IMR-90 (cell line): Measurements from ENCODE around the gene ZBTB40. TPM values are rescaled to one million over a fixed set of nuclear protein-coding genes. Genes with fewer than 3 reads are reported as not detected.

Experiments
- ATAC-seq: fragments of 200-7000 bp; cut with Tn5 transposase; 2 replicates; pipeline ENCODE4 v1.9.1; 2020; ENCODE audit warnings: low read depth, mild to moderate bottlenecking, moderate library complexity
- BruUV-seq: library from RNA; stranded (reverse); fragments of 400-500 nt; replicated peaks from 2 replicates; lab custom pipeline; 2021; lab: Mats Ljungman, UMichigan
- CTCF ChIA-PET: fragments of 300-600 bp; formaldehyde crosslinking; extraction: SDS; loops from one replicate; lab custom pipeline; 2021; ENCODE audit warnings: antibody characterized with exemption; lab: Yijun Ruan, JAX
- POLR2A ChIA-PET: fragments of 300-600 bp; sonication (Branson Sonifier 250); formaldehyde crosslinking; loops from one replicate; lab custom pipeline; 2022; ENCODE audit warnings: antibody characterized with exemption; ENCODE audit not compliant: unreplicated experiment; lab: Charles Lee
- DNase-seq: peaks from one replicate; pipeline ENCODE4 v3.0.0; 2013
- H2AFZ ChIP-seq: replicated peaks from 2 replicates; pipeline ENCODE3; 2013; ENCODE audit warnings: low read length, mild to moderate bottlenecking; ENCODE audit not compliant: poor library complexity
- H2AK5ac ChIP-seq: 2 replicates; pipeline ENCODE4 v1.6.1; 2013; ENCODE audit warnings: low read depth, low read length, inconsistent platforms
- H2AK9ac ChIP-seq: replicated peaks from 2 replicates; pipeline ENCODE3; 2013; ENCODE audit warnings: mild to moderate bottlenecking, low read depth, low read length, moderate library complexity; ENCODE audit not compliant: poor library complexity
- H2BK120ac ChIP-seq: 2 replicates; pipeline ENCODE4 v1.6.1; 2013; ENCODE audit warnings: low read depth, low read length, inconsistent platforms
- H2BK15ac ChIP-seq: 3 replicates; pipeline ENCODE4 v1.6.1; 2013; ENCODE audit warnings: low read depth, low read length, inconsistent platforms
- H2BK20ac ChIP-seq: 2 replicates; pipeline ENCODE4 v1.6.1; 2013; ENCODE audit warnings: low read depth, mild to moderate bottlenecking, inconsistent platforms, low read length, moderate library complexity
- H2BK5ac ChIP-seq: 2 replicates; pipeline ENCODE4 v1.6.1; 2013; ENCODE audit warnings: mild to moderate bottlenecking, low read depth, low read length, inconsistent platforms; ENCODE audit not compliant: poor library complexity, severe bottlenecking
- H3K14ac ChIP-seq: replicated peaks from 2 replicates; pipeline ENCODE4 v1.6.1; 2013; ENCODE audit warnings: low read depth, low read length, inconsistent platforms
- H3K18ac ChIP-seq: 2 replicates; pipeline ENCODE4 v1.6.1; 2013; ENCODE audit warnings: low read depth, low read length, control low read depth
- H3K23ac ChIP-seq: 2 replicates; pipeline ENCODE4 v1.6.1; 2013; ENCODE audit warnings: low read depth, low read length, inconsistent platforms
- H3K27ac ChIP-seq: 2 replicates; pipeline ENCODE4 v1.5.1; 2013; ENCODE audit warnings: mild to moderate bottlenecking, control low read depth, low read length; ENCODE audit not compliant: insufficient read depth
- H3K27me3 ChIP-seq: 2 replicates; pipeline ENCODE4 v1.6.1; 2013; ENCODE audit warnings: low read length; ENCODE audit not compliant: control insufficient read depth, insufficient read depth
- H3K36me3 ChIP-seq: 2 replicates; pipeline ENCODE4 v1.6.1; 2013; ENCODE audit warnings: low read length, mixed read lengths; ENCODE audit not compliant: control insufficient read depth, insufficient read depth
- H3K4ac ChIP-seq: 2 replicates; pipeline ENCODE4 v1.6.1; 2013; ENCODE audit warnings: low read depth, low read length, inconsistent platforms
- H3K4me1 ChIP-seq: 2 replicates; pipeline ENCODE4 v1.6.1; 2013; ENCODE audit warnings: low read length, mixed read lengths; ENCODE audit not compliant: control insufficient read depth, insufficient read depth
- H3K4me2 ChIP-seq: 2 replicates; pipeline ENCODE4 v1.6.1; 2013; ENCODE audit warnings: low read depth, mild to moderate bottlenecking, control low read depth, low read length, moderate library complexity
- H3K4me3 ChIP-seq: 2 replicates; pipeline ENCODE4 v1.5.1; 2013; ENCODE audit warnings: low read depth, mild to moderate bottlenecking, control low read depth, low read length, moderate library complexity; ENCODE audit not compliant: insufficient read depth
- H3K56ac ChIP-seq: 2 replicates; pipeline ENCODE4 v1.6.1; 2013; ENCODE audit warnings: low read length, inconsistent platforms; ENCODE audit not compliant: insufficient read depth; ENCODE audit errors: extremely low read depth
- H3K79me1 ChIP-seq, 2 experiments: 2 replicates each; pipeline ENCODE4 v1.6.1; 2013; ENCODE audit warnings: low read length in 2 of 2, inconsistent platforms in 1 of 2, low read depth in 1 of 2
- H3K9ac ChIP-seq: 2 replicates; pipeline ENCODE4 v1.6.1; 2013; ENCODE audit warnings: low read depth, low read length, control low read depth
- H3K9me1 ChIP-seq: 2 replicates; pipeline ENCODE4 v1.6.1; 2013; ENCODE audit warnings: low read length, inconsistent platforms; ENCODE audit not compliant: insufficient read depth
- H3K9me3 ChIP-seq: 2 replicates; pipeline ENCODE4 v1.6.1; 2013; ENCODE audit warnings: low read length; ENCODE audit not compliant: control insufficient read depth, insufficient read depth
- H4K20me1 ChIP-seq: 2 replicates; pipeline ENCODE4 v1.6.1; 2013; ENCODE audit warnings: low read length, inconsistent platforms; ENCODE audit not compliant: insufficient read depth
- H4K5ac ChIP-seq: 2 replicates; pipeline ENCODE4 v1.6.1; 2013; ENCODE audit warnings: mild to moderate bottlenecking, low read depth, low read length, control low read depth
- H4K8ac ChIP-seq, 2 experiments: 2 replicates each; pipeline ENCODE4 v1.6.1; 2013; ENCODE audit warnings: low read depth in 2 of 2, low read length in 2 of 2, control low read depth in 1 of 2, inconsistent platforms in 1 of 2
- H4K91ac ChIP-seq: 2 replicates; pipeline ENCODE4 v1.6.1; 2013; ENCODE audit warnings: low read depth, low read length, inconsistent platforms; ENCODE audit not compliant: insufficient read depth
- CEBPB ChIP-seq: IDR thresholded peaks from 2 replicates; pipeline ENCODE4 v1.6.1; 2012; ENCODE audit warnings: low read depth, low read length, improper control_type of control experiment
- CTCF ChIP-seq: conservative IDR thresholded peaks from 2 replicates; pipeline ENCODE4 v1.5.1; 2012; ENCODE audit warnings: mild to moderate bottlenecking, low read depth, low read length, improper control_type of control experiment
- WGBS, 2 experiments: methylation state at CpG; one replicate each; pipeline versions ENCODE4 v1.1.5 to v1.1.7; 2013; ENCODE audit warnings: missing lambda C conversion rate in 2 of 2; ENCODE audit not compliant: insufficient read length in 1 of 2; ENCODE audit errors: extremely low coverage in 2 of 2; 5-methylcytosine and 5-hydroxymethylcytosine counted together
- dilution Hi-C: fragments of 300-500 bp; cut with HindIII; formaldehyde crosslinking; loops from one replicate; pipeline ENCODE4 v1.14.3; 2018; ENCODE audit warnings: low sequenced_read_pairs; ENCODE audit not compliant: unreplicated experiment
- in situ Hi-C: fragments of 300-500 bp; cut with MboI; formaldehyde crosslinking; loops from 3 replicates; pipeline ENCODE4 v1.14.3; 2019; ENCODE audit warnings: low sequenced_read_pairs, inconsistent platforms, mixed read lengths
- intact Hi-C: fragments of 100-400 bp; cut with micrococcal nuclease; formaldehyde crosslinking; loops from 2 replicates; pipeline ENCODE4 v1.10.0; 2022
- polyA plus RNA-seq, 3 experiments: library from polyadenylated mRNA; depleted of rRNA; stranded (reverse); fragments of >200 nt; gene quantifications; 2 replicates each; pipeline ENCODE4 v1.2.3, GENCODE V29; 2012; ENCODE audit warnings: low replicate concordance in 1 of 3
- total RNA-seq: library from RNA; depleted of rRNA; stranded (reverse); fragments of >200 nt; gene quantifications from 2 replicates; pipeline ENCODE4 v1.2.3, GENCODE V29; 2012

ZBTB40 gene
- total and polyA plus RNA-seq, 2 of the 4 experiments (the other 2 are of a cell fraction): 6.0 to 9.7 TPM

GRCh38 chr1:22437573-22437972 lies 14.1 kb upstream of the ZBTB40 start:
- dilution Hi-C loops: no loop called here
- no CpG with 5 or more reads among the region's 13 CpGs for WGBS, 2 experiments
- ChIA-PET CTCF (no interaction called here), POLR2A (no interaction called here)
- H3K9me3 ChIP-seq: peaks cover 3% of the 10 kb centered on the region
- H4K8ac ChIP-seq: no peak overlapping the region
- no peaks in the 10 kb centered on the region for H3K36me3 ChIP-seq
- H3K14ac ChIP-seq: no peak overlapping the region
- no peak overlapping the region for H2BK20ac ChIP-seq
- no peak overlapping the region for H3K4ac ChIP-seq
- no peak overlapping the region for H4K91ac ChIP-seq
- H2AK5ac ChIP-seq: no peak overlapping the region
- H3K27ac ChIP-seq: no peak overlapping the region
- H2BK5ac ChIP-seq: no peak overlapping the region
- H3K56ac ChIP-seq: no peak overlapping the region
- H3K18ac ChIP-seq: no peak overlapping the region
- H2AFZ ChIP-seq: no peak overlapping the region
- in situ Hi-C loops: loop anchor here (25.0 kb wide), 1 partner anchor 500 kb away; no protein-coding TSS in a partner anchor
- TF ChIP-seq CTCF: no peak
- peak; percentile 88 for TF ChIP-seq CEBPB
- no peak overlapping the region for H2BK15ac ChIP-seq
- no peak overlapping the region for H3K4me2 ChIP-seq
- DNase-seq (peak; percentile 15), ATAC-seq (no peak)
- no peaks in the 10 kb centered on the region for H3K4me1 ChIP-seq
- H4K5ac ChIP-seq: no peak overlapping the region
- H3K4me3 ChIP-seq: no peak overlapping the region
- H2BK120ac ChIP-seq: no peak overlapping the region
- H3K79me1 ChIP-seq: no peaks in the 10 kb centered on the region
- no TSS peak for BruUV-seq
- no peaks in the 10 kb centered on the region for H3K9me1 ChIP-seq
- no peak overlapping the region for H2AK9ac ChIP-seq
- H3K27me3 ChIP-seq: no peaks in the 10 kb centered on the region; the same call in 1 of the 2 replicates
- no peak overlapping the region for H3K9ac ChIP-seq
- intact Hi-C loops: no loop called here
- no peaks in the 10 kb centered on the region for H4K20me1 ChIP-seq
- no peak overlapping the region for H3K23ac ChIP-seq
